GM10248 (cell line): Measurements from ENCODE around the gene RAB3D.
"Not testable (repeated sequence)": the region's sequence is repeated elsewhere in the genome, so short reads cannot be mapped to it uniquely, and the experiment has no call there.

ENCODE experiments used
- CTCF ChIA-PET: fragments of 300-600 bp; sonication (Branson Sonifier 250); formaldehyde crosslinking; extraction: SDS; loops from one replicate; lab custom pipeline; 2021; ENCODE audit warnings: antibody characterized with exemption; lab: Yijun Ruan, JAX
- POLR2A ChIA-PET: fragments of 350-650 bp; sonication (Branson Sonifier 250); formaldehyde crosslinking; extraction: SDS; loops from one replicate; lab custom pipeline; 2020; ENCODE audit warnings: antibody characterized with exemption; lab: Yijun Ruan, JAX
- DNase-seq: peaks from one replicate; pipeline ENCODE4 v3.0.0; 2012; ENCODE audit errors: extremely low spot score
- CTCF ChIP-seq: IDR thresholded peaks from 2 replicates; pipeline ENCODE4 v1.5.1; 2012; ENCODE audit warnings: mild to moderate bottlenecking, low read depth; ENCODE audit errors: extremely low read depth, missing control alignments, control extremely low read depth

RAB3D gene

DNA sequence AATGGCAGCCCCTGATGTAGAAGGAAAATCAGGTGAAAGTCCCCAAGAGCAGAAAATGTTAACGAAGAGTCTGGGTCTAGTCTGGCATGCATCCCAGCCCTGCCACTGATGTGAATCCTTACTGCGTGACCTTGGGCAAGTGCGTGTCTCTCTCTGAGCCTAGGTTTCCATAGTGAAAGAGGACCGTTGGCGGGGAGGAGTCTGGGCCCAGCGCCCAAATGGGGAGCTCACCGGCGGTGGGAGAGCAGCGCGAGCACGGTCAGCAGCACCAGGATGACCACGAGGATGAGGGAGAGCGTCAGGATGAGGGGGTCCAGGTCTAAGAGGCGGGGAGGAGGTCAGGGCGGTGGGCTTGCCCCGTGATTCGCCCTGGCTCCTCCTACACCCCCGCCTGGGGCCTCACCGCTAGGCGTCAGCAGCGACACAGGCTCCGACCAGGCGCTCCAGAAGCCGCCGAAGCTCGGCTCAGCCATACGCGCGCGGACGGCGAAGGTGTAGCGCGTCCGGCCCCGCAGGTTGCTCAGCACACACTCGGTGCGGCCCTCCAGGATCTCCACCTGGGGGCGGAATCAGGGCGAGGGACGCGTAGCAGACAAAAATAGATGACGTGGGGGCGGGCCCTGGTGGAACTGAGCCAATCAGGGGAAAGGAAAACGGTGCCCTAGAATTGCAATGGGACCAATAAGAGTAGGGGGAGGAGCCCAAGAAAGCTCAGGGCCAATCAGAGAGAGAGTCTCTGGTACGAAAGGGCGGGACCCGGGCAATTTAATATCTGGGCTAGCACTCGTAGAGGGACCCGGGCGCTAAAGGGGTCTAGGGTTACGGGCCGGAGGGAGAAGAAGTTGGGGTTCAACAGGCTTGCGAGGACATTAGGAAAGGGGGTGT, 41.4 kb upstream of the RAB3D start:
- TF ChIP-seq CTCF = peak; percentile 67
- CTCF ChIA-PET = interaction anchor here (0.6 to 4.1 kb wide), 50 partner anchors 8 to 230 kb away, joined by 3 to 50 read pairs (median 5); partner anchors contain the start of genes CCDC159, ELAVL3, ELOF1 and ODAD3
- peak; percentile 98 for DNase-seq
- POLR2A ChIA-PET = interaction anchor here (0.6 to 1.3 kb wide), 7 partner anchors 35 to 102 kb away, joined by 3 to 6 read pairs (median 4); partner anchors contain the start of genes CCDC159, ODAD3, PRKCSH and TMEM205

GRCh38 chr19:11379857-11380350, 40.4 kb upstream of the RAB3D start:
- DNase-seq = no peak
- no peak for TF ChIP-seq CTCF
- POLR2A ChIA-PET = no interaction called here
- CTCF ChIA-PET = interaction anchor here (1.0 to 4.1 kb wide), 12 partner anchors 11 to 205 kb away, joined by 3 to 50 read pairs (median 10); partner anchors contain the start of genes CCDC159, ELAVL3, ELOF1 and ODAD3

DNA sequence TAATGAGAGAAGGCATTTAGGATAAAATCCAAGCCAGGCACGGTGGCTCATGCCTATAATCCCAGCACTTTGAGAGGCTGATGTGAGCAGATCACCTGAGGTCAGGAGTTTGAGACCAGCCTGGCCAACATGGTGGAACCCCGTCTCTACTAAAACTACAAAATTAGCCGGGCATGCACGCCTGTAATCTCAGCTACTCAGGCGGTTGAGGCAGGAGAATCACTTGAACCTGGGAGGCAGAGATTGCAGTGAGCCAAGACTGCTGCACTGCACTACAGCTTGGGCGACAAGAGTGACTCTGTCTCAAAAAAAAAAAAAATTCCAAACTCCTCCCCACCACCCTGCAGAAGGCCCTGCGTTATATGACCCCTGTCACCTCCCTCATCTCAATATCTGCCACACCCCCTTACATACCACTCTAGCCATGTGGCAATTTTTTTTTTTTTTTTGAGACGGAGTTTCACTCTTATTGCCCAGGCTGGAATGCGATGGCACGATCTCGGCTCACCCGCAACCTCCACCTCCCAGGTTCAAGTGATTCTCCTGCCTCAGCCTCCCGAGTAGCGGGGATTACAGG, 39.9 kb upstream of the RAB3D start:
- POLR2A ChIA-PET, DNase-seq: not testable (repeated sequence)
- CTCF ChIA-PET = interaction anchor here (1.0 to 2.8 kb wide), 5 partner anchors 11 to 206 kb away, joined by 3 to 28 read pairs (median 10); partner anchors contain the start of genes ELAVL3 and ELOF1

- TF ChIP-seq CTCF = peak; percentile 66
- ChIA-PET CTCF (interaction anchor here (1.0 to 5.4 kb wide), 8 partner anchors 32 to 167 kb away, joined by 3 to 40 read pairs (median 5); partner anchors contain the start of genes CCDC159, RGL3 and TMEM205), POLR2A (no interaction called here)
- no peak for DNase-seq
Observed at GRCh38 chr19:11378319-11379189, 39.1 kb upstream of the RAB3D start.

DNA sequence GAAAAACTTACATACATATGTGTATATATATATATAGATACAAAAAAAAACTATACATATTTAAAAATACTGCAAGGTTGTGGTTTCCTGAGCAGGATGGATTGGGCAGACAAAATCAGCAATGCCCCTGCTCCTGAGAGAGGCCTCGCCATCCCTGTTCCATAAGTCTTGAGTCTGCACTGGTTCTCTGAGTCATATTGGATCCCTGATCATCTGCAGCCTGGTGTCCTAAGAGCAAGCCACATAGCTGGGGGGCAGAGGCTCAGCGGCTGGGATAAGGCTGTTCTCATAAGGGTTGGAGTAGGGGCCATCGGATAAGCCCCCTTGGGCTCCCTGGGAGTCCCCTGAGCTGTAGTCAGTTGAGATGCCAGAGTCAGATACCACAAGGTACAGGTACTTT, 38.3 kb upstream of the RAB3D start:
- ChIA-PET POLR2A (no interaction called here), CTCF (interaction anchor here (0.7 to 5.4 kb wide), 17 partner anchors 9 to 240 kb away, joined by 3 to 40 read pairs (median 3); partner anchors contain the start of genes CCDC159, ODAD3, PRKCSH and RGL3)
- no peak for DNase-seq
- no peak for TF ChIP-seq CTCF

GRCh38 chr19:11377237-11377636, 37.8 kb upstream of the RAB3D start:
- CTCF ChIA-PET = interaction anchor here (0.7 to 5.4 kb wide), 19 partner anchors 9 to 240 kb away, joined by 3 to 40 read pairs (median 3); partner anchors contain the start of genes CCDC159, ODAD3, PRKCSH and RGL3
- POLR2A ChIA-PET = no interaction called here
- TF ChIP-seq CTCF = no peak
- DNase-seq = no peak
